Ramos (cell line): ENCODE data around the gene ATXN1.

ENCODE experiments used
- in situ Hi-C: fragments of 300-500 bp; cut with MboI; formaldehyde crosslinking; loops from one replicate; pipeline ENCODE4 v1.14.3; 2022; ENCODE audit warnings: low sequenced_read_pairs; ENCODE audit not compliant: unreplicated experiment

The ATXN1 gene

DNA sequence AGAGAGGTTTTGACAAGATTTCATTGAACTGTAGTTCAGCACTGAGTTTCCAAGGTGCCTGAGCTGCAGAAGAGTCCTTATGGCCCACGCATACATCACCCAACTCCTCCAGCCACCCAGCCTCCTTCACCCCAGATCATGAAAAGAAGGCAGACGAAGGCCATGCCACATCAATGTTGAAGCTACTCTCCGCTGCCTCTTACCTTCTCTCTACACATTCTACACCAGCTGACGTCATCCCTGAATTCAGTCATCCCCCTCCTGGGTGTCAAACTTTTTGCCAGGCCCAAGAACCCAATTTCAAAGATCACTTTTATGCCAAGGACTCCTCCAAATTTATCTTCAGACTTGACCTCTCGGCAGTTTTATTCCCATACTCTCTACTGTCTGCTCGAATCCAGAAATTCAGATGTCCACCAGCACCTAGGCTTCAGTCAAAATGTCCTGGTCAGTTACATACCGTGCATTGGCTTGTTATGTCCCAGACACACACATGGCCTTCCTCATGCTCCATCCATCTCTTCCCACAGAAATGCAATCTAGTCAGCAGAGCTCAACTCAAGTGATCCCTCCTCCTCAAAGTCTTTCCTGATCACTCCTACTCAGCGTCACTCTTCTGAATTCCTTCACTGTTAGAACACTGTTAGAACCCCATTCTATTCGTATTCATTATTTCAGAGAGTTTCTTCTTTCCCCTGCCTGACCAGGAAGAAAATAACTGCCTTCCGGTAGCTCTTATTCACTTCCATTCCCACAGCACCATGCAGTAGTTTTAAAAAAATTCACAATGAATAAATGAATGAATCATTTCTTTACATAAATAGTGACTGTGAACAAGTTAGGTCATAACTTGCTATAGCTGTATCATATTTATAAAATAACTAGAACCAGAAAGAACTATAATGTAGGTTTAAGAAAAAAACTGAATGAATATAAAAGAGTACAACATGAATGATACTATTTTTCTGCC, 11.5 kb downstream of the ATXN1 start:
- in situ Hi-C loops, result no loop called here

GRCh38 chr6:16748025-16748319, 13.3 kb downstream of the ATXN1 start:
- in situ Hi-C loops, result no loop called here

- in situ Hi-C loops, result no loop called here
Observed at GRCh38 chr6:16747232-16748024, 13.8 kb downstream of the ATXN1 start.

GRCh38 chr6:16746812-16747211, 14.4 kb downstream of the ATXN1 start:
- in situ Hi-C loops, result no loop called here

- in situ Hi-C loops, result no loop called here
Observed at GRCh38 chr6:16746401-16746800, 14.9 kb downstream of the ATXN1 start.

DNA sequence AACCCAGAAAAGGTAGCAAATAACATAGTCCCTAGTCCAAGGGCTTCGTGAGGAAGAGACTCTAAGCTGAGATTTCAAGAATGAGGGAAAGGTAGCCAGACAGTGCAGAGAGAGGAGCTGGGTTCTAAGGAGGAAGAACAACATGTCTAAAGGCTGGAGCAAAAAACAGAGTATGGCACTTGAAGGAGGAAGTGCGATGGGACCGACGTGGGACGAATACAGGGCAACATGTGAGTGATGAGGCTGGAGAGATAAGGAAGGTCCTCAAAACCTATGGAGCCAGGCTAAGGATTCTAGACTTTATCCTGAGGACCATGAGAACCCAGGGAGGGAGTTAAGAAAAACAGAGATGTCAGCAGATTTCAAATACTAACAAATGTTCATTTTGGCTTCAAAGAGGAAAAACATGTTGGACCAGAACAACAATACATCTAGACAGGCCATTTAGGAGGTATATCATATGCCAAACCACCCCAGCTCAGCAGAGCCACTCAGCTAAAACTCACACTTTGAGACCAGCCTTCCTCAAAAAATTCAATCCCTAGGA, 17.5 kb downstream of the ATXN1 start:
- in situ Hi-C loops, result no loop called here

DNA sequence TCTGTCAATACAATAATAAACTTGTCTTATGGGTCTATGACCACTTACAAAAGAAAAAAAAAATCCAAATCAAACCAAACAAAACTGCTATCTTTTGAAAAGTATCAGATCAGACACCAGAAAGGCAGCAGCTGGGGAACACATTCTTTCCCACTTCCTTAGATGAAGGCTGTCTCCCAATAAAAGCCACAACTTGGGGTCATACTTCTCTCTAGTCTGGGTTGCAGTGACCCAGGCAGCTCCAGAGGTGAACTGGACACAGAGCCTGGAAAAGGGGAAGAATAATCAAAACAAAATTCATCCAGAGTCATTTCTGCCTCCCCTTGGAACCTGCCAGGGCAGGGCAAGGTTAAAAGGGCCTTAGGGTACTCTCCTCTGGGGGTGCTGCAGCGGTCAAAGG, 19.1 kb downstream of the ATXN1 start:
- in situ Hi-C loops, result no loop called here

GRCh38 chr6:16741112-16742016, 19.9 kb downstream of the ATXN1 start:
- in situ Hi-C loops, result no loop called here

- in situ Hi-C loops, result no loop called here
Observed at GRCh38 chr6:16740097-16740496, 21.2 kb downstream of the ATXN1 start.

- in situ Hi-C loops, result no loop called here
Observed at GRCh38 chr6:16739329-16739801, 21.9 kb downstream of the ATXN1 start.

DNA sequence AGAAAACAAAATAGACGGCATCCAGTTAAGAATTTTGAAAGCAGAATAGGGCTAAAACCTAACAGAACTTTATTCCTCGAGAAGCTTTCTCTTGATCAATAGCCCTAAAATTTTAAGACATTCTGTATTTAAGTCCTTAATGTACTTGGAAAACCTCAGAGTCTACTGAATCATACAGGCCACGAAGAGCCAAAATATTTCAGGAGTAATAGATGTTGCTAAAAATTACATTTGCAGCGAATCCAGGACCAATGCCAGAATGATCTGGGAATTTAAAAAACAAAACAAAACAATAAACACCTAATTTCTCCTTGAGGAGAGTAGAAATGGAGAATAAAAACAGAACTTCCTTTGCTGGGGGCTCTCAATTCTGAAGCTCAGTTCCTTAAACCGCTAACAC, 23.3 kb downstream of the ATXN1 start:
- in situ Hi-C loops, result no loop called here

- in situ Hi-C loops, result no loop called here
Observed at GRCh38 chr6:16736856-16737775, 24.1 kb downstream of the ATXN1 start.

- in situ Hi-C loops, result no loop called here
Observed at GRCh38 chr6:16735014-16735413, 26.2 kb downstream of the ATXN1 start.

- in situ Hi-C loops, result no loop called here
Observed at GRCh38 chr6:16733085-16733484, 28.2 kb downstream of the ATXN1 start.

- in situ Hi-C loops, result no loop called here
Observed at GRCh38 chr6:16731478-16732051, 29.7 kb downstream of the ATXN1 start.

DNA sequence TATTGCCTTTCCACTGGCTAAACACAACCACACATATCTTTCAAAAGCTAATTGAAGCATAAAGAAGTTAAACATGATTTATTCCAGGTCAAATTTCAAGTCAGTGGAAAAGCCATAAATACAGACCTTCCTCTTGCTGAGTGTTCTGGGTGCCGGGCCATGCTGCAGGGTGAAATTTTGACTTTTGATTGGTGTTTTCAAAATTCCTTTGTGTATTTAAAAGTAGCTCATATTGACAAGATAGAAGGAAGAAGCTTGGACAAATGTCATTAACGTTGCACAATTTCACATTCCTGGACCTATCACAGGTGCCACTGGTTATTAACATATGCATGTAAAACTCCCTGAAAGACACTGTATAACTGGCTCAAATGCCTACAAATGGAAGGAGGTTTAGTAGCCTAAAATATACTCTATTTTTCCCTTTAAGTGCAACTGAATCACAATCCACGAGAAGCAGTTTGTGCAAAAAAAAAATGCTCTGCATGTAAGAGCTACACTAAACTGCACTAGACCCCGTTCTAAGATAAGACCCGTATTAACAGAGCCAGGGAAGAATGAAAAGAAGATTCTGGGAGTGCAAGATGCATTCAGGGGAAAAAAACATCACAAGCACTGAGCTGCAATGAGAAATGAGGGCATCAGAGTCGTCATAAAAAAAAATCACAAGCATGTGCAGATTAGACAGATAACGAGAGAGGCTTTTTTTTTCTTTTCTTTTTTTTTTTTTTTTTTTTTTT, 30.4 kb downstream of the ATXN1 start:
- in situ Hi-C loops, result no loop called here

- in situ Hi-C loops, result no loop called here
Observed at GRCh38 chr6:16729744-16730143, 31.5 kb downstream of the ATXN1 start.

DNA sequence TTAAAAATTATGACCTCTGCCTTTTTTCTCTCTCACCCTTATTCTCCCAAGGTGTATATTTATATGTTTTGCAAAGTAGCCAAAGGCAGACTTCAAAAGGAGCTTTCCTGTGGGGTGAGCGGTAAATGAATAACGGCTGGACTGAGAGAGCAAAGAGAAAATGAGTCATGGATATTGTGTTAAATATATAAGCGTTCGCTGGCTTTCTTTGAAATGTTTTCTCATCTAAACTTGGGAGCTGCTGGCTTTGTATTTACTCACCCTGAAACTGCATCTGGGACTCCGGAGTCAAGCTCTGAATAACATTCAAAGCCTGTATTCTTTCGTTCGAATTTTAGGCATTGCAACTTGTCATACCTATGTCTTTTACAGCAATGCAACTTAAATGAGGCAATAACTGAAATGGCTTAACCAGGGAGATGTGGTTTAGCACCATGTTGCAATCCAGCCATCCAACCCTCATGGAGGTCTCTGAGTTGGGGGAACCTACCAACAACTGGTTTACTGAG, 32.0 kb downstream of the ATXN1 start:
- in situ Hi-C loops, result no loop called here
